Heart right ventricle (tissue), 16 donors: ENCODE data around the gene PCDHA12. TPM values are rescaled to one million over a fixed set of nuclear protein-coding genes. Genes with fewer than 3 reads are reported as not detected.
"Not testable (repeated sequence)": the region's sequence is repeated elsewhere in the genome, so short reads cannot be mapped to it uniquely, and the experiment has no call there.

Source experiments
- ATAC-seq, 8 donors: fragments of 200-7000 bp; cut with Tn5 transposase; one replicate each; pipeline ENCODE4 v1.9.1; 2020; ENCODE audit warnings: mild to moderate bottlenecking in 8 of 8, moderate library complexity in 8 of 8, moderate number of reproducible peaks in 1 of 8
- DNase-seq, 2 donors: peaks; one replicate each; pipeline ENCODE4 v3.0.0-alpha.2; 2020
- H3K27ac ChIP-seq, 10 donors: fragments of 200-600 bp; sonication (generic) in 2 of 10; one replicate each; pipeline versions ENCODE4 v1.5.0 to v1.8.0; 2020 to 2022; ENCODE audit warnings: mild to moderate bottlenecking in 3 of 10
- H3K27me3 ChIP-seq, 7 donors: fragments of 200-600 bp; one replicate each; pipeline ENCODE4 v1.8.0; 2021 to 2022; ENCODE audit warnings: mild to moderate bottlenecking in 2 of 7
- H3K36me3 ChIP-seq, 9 donors: fragments of 200-600 bp; sonication (generic) in 1 of 9; one replicate each; pipeline versions ENCODE4 v1.5.0 to v1.8.0; 2020 to 2022; ENCODE audit warnings: mild to moderate bottlenecking in 2 of 9
- H3K4me1 ChIP-seq, 9 donors: fragments of 200-600 bp; sonication (generic) in 1 of 9; one replicate each; pipeline versions ENCODE4 v1.5.0 to v1.8.0; 2020 to 2022; ENCODE audit warnings: mild to moderate bottlenecking in 4 of 9
- H3K4me3 ChIP-seq, 10 donors: fragments of 200-600 bp; sonication (generic) in 2 of 10; one replicate each; pipeline versions ENCODE4 v1.5.0 to v1.8.0; 2020 to 2022; ENCODE audit warnings: mild to moderate bottlenecking in 7 of 10, moderate library complexity in 2 of 10
- H3K9me3 ChIP-seq, 11 donors: fragments of 200-600 bp in 10 of 11; sonication (generic) in 2 of 11; one replicate each; pipeline versions ENCODE4 v1.5.0 to v1.8.0; 2013 to 2022; ENCODE audit warnings: mild to moderate bottlenecking in 2 of 11, control low read depth in 1 of 11, moderate library complexity in 1 of 11
- WGBS, 2 donors: extraction: QIAGEN DNeasy Blood & Tissue Kit; methylation state at CpG; one replicate each; pipeline ENCODE4 v1.1.7; 2013; ENCODE audit warnings: inconsistent platforms in 1 of 2; 5-methylcytosine and 5-hydroxymethylcytosine counted together
- intact Hi-C, 10 donors: fragments of 100-400 bp; cut with DNase I; formaldehyde crosslinking; loops; one replicate each; pipeline versions ENCODE4 v1.11.1 to v1.14.2; 2022
- polyA plus RNA-seq, 2 donors: library from polyadenylated mRNA; stranded (reverse); fragments of 200-250 nt; gene quantifications; one replicate each; pipeline ENCODE4 v1.2.3, GENCODE V29; 2013
- total RNA-seq, 10 donors: library from RNA; stranded (reverse); fragmentation: NEBNext Ultra II Directional in 3 of 10; extraction: Animal tissue kit (Norgen Biotek cat#: 25700) in 3 of 10; gene quantifications; one replicate each; pipeline versions ENCODE4 v1.2.1 to v1.2.4, GENCODE V29; 2021 to 2023
- TF ChIP-seq, protein P1 (sequence below), 9 donors: fragments of 200-600 bp; sonication (generic) in 2 of 9; IDR thresholded peaks; one replicate each; pipeline versions ENCODE4 v1.5.0 to v1.8.0; 2021 to 2022; ENCODE audit warnings: antibody characterized with exemption in 9 of 9, mild to moderate bottlenecking in 5 of 9, moderate library complexity in 1 of 9
- donor health status: Arrhythmogenic right ventricular cardiomyopathy.
- donor health status: ischemic (EF 13 %, LVEDD 7.1; RV severe dilation, severe dysfunction).
- donor health status: healthy with polysubstance abuse.
- donor health status: DM: no; HTN: yes; CAD: no.
- donor health status: DM: no; HTN: no; CAD: no.
- donor health status: ischemic (EF 25% LVEDD 6.9; RV normal size, moderate dysfunction).
- donor health status: ischemic (EF 25% LVEDD 5.7; RV mildly dilated, moderate dysfunction).
- donor health status: healthy.
- donor health status: DM: yes; HTN: yes; CAD: no.
- donor health status: Ischemic cardiomyopathy.
- donor health status: ischemic (EF 35%, LVEDD 5.7; RV mildly dilated, moderate dysfunction).
- donor health status: nonischemic (EF 11% LVEDD 7.7; RV severe dilation, severe dysfunction).
- donor health status: DM: yes; HTN: yes; CAD: no.
- donor health status: PGD.
- donor health status: ischemic (EF 29% LVEDD 5.4; RV normal size, mild dysfunction).
- donor health status: nonischemic (EF 23%, LVEDD 6.1; RV moderate dilation, normal function).

PCDHA12 gene
- total and polyA plus RNA-seq, 12 donors: 0.01 to 0.11 TPM; not detected in 10

DNA sequence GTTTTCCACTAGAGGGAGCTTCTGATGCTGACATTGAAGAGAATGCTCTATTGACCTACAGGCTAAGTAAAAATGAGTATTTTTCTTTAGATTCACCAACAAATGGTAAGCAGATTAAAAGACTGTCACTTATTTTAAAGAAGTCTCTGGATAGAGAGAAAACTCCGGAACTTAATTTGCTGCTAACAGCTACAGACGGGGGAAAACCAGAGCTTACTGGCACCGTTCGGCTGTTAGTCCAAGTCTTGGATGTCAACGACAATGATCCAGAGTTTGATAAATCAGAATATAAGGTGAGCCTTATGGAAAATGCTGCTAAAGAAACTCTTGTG lies 5.6 kb upstream of the PCDHA12 start:
- Histone ChIP-seq H3K4me3 (no peak overlapping the region), H3K36me3 (no peaks in the 10 kb centered on the region), H3K27ac (no peak overlapping the region), H3K27me3 (peaks cover 0 to 98% (median 44%) of the 10 kb centered on the region in 7 donors), H3K4me1 (no peaks in the 10 kb centered on the region), H3K9me3 (peaks cover 0 to 60% (median 13%) of the 10 kb centered on the region in 11 donors)
- WGBS, 2 donors: 48 to 55% methylated on average over 5 of the region's 5 CpGs
- TF ChIP-seq, protein P1, sequence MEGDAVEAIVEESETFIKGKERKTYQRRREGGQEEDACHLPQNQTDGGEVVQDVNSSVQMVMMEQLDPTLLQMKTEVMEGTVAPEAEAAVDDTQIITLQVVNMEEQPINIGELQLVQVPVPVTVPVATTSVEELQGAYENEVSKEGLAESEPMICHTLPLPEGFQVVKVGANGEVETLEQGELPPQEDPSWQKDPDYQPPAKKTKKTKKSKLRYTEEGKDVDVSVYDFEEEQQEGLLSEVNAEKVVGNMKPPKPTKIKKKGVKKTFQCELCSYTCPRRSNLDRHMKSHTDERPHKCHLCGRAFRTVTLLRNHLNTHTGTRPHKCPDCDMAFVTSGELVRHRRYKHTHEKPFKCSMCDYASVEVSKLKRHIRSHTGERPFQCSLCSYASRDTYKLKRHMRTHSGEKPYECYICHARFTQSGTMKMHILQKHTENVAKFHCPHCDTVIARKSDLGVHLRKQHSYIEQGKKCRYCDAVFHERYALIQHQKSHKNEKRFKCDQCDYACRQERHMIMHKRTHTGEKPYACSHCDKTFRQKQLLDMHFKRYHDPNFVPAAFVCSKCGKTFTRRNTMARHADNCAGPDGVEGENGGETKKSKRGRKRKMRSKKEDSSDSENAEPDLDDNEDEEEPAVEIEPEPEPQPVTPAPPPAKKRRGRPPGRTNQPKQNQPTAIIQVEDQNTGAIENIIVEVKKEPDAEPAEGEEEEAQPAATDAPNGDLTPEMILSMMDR (IDR thresholded peaks at IDR 0.05): no peak
- ATAC-seq: no peak
- intact Hi-C loops: loop anchor here in 2 of 10 donors (5.0 to 10.0 kb wide), 2 partner anchors 173 to 175 kb away; no protein-coding TSS in a partner anchor
- no peak for DNase-seq

GRCh38 chr5:140870221-140871201 lies 4.6 kb upstream of the PCDHA12 start:
- no peaks in the 10 kb centered on the region for H3K36me3 ChIP-seq
- TF ChIP-seq, protein P1 (IDR thresholded peaks at IDR 0.05): no peak
- no peak overlapping the region for H3K4me3 ChIP-seq
- intact Hi-C loops: no loop called here
- DNase-seq: no peak
- H3K9me3 ChIP-seq: peaks cover 0 to 68% (median 13%) of the 10 kb centered on the region in 11 donors
- 35 to 43% methylated on average over 103 to 114 of the region's 114 CpGs for WGBS, 2 donors
- H3K27me3 ChIP-seq: peaks cover 0 to 98% (median 53%) of the 10 kb centered on the region in 7 donors
- no peak for ATAC-seq
- no peaks in the 10 kb centered on the region for H3K4me1 ChIP-seq
- H3K27ac ChIP-seq: no peak overlapping the region

DNA sequence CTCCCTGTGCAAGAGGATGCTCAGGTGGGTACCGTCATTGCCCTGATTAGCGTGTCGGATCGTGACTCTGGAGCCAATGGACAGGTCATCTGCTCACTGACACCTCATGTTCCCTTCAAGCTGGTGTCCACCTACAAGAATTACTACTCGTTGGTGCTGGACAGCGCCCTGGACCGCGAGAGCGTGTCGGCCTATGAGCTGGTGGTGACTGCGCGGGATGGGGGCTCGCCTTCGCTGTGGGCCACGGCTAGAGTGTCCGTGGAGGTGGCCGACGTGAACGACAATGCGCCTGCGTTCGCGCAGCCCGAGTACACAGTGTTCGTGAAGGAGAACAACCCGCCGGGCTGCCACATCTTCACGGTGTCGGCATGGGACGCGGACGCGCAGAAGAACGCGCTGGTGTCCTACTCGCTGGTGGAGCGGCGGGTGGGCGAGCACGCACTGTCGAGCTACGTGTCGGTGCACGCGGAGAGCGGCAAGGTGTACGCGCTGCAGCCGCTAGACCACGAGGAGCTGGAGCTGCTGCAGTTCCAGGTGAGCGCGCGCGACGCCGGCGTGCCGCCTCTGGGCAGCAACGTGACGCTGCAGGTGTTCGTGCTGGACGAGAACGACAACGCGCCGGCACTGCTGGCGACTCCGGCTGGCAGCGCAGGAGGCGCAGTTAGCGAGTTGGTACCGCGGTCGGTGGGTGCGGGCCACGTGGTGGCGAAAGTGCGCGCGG lies 1.6 kb downstream of the PCDHA12 start:
- Histone ChIP-seq H3K9me3 (peaks cover 0 to 64% (median 12%) of the 10 kb centered on the region in 11 donors), H3K27me3 (peaks cover 0 to 99% (median 65%) of the 10 kb centered on the region in 7 donors)
- H3K4me3 ChIP-seq, ATAC-seq, H3K36me3 ChIP-seq, intact Hi-C loops, H3K4me1 ChIP-seq, DNase-seq, H3K27ac ChIP-seq: not testable (repeated sequence)
- WGBS, 2 donors: 30 to 33% methylated on average over 79 to 80 of the region's 80 CpGs

GRCh38 chr5:140877262-140877581 lies 2.1 kb downstream of the PCDHA12 start:
- Histone ChIP-seq H3K27me3 (peaks cover 0 to 99% (median 64%) of the 10 kb centered on the region in 7 donors), H3K27ac (no peak overlapping the region), H3K4me3 (no peak overlapping the region), H3K4me1 (no peaks in the 10 kb centered on the region), H3K36me3 (no peaks in the 10 kb centered on the region), H3K9me3 (peaks cover 0 to 64% (median 14%) of the 10 kb centered on the region in 11 donors)
- no peak for ATAC-seq
- TF ChIP-seq, protein P1 (IDR thresholded peaks at IDR 0.05): no peak
- intact Hi-C loops: no loop called here
- 35 to 44% methylated on average over 37 of the region's 37 CpGs for WGBS, 2 donors
- no peak for DNase-seq
